Transverse colon (tissue), 3 donors: ENCODE data around the gene NECTIN1.

Experiments
- POLR2A ChIP-seq: fragments of 450-650 bp; IDR thresholded peaks from one replicate; pipeline ENCODE4 v1.6.1; 2016; ENCODE audit warnings: antibody characterized with exemption, mild to moderate bottlenecking, moderate library complexity
- POLR2AphosphoS5 ChIP-seq, 3 donors: sonication (generic); formaldehyde crosslinking; IDR thresholded peaks; one replicate each; pipeline ENCODE4 v1.6.1; 2016; ENCODE audit warnings: antibody characterized with exemption in 3 of 3

DNA sequence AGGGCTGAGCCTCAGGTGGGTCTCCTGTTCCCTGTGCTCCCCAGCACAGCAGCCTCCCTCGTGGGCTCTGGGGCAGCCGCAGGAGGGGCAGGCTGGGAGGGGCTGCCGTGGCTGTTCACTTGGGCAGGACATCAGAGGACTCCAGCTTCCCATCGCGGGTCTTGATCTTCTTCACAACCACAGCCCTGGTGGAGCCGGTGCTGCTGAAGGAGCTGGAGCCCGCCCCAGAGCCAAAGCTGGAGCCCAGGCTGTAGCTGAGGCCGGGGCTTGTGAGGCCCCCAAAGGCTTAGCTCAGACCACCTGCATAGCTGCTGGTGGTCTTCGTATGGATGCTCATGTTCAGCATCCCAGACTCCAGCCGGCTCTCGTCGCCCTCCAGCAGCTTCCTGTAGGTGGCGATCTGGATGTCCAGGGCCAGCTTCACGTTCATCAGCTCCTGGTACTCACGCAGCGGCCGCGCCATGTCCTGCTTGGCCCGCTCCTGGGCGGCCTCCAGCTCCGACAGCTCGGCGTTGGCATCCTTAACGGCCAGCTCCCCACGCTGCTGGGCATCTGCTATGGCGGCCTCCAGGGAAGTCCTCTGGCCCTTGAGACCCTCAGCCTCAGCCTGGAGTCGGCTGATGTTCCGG, 126.1 kb downstream of the NECTIN1 start:
- TF ChIP-seq POLR2AphosphoS5 (IDR thresholded peaks at IDR 0.05) (no peak), POLR2A (no peak)
